Hippocampal formation (tissue), 2 donors: ENCODE results near the gene LRRC27.

Source experiments
- DNase-seq, 2 donors: peaks; one replicate each; lab custom pipeline; 2025; lab: John Stamatoyannopoulos, UW

Gene LRRC27

DNA sequence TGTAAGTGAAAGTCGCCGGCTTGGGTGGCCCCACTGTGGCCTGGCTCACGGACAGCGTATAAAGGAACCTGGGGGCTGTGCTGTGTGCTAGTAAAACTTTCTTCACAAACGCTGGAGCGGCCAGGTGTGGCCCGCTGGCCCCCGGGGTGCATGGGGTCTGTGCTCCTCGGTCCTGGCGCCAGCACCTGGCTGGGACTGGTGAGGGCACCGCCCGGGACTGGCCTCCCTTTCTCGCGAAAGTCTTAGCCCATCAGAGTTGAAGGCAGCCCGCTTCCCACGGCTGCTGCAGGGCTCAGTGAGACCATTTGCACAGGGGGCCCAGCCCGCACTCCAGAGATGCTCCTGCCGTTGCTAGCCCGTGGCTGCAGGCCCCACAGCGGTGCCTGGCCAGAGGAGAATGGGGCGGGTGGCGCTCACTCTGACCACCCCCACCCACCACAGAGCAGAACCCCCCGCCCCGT lies 70.8 kb downstream of the LRRC27 start:
- no peak for DNase-seq

DNA sequence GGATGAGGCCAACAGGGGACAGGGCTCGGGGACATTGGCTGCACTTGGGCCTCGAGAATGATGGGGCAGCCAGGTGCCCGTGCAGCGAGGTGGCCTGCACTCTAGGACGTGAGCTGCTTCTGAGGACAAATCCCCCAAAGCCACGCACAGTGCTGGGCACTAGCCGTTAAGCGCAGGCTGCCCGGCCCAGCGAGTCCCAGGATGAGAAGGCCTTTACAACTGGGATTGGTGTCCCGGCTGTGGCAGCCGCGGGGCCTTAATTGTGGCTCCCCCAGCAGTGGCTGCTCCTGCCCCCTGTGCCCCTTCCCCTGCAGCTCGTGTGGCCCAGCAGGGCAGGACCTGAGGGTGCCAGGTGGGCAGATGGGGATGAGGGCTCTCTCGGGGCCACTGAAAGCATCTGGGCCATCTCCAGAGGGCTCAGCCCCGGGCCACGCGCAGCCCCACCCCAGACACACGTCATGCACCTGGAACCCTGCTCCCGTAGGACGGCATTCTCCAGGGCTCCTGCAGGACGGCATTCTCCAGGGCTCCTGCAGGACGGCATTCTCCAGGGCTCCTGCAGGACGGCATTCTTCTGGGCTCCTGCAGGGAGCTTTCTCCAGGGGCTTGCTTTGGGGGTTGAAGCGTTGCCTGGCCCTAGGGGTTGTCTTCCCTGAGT lies 71.6 kb downstream of the LRRC27 start:
- no peak for DNase-seq

DNA sequence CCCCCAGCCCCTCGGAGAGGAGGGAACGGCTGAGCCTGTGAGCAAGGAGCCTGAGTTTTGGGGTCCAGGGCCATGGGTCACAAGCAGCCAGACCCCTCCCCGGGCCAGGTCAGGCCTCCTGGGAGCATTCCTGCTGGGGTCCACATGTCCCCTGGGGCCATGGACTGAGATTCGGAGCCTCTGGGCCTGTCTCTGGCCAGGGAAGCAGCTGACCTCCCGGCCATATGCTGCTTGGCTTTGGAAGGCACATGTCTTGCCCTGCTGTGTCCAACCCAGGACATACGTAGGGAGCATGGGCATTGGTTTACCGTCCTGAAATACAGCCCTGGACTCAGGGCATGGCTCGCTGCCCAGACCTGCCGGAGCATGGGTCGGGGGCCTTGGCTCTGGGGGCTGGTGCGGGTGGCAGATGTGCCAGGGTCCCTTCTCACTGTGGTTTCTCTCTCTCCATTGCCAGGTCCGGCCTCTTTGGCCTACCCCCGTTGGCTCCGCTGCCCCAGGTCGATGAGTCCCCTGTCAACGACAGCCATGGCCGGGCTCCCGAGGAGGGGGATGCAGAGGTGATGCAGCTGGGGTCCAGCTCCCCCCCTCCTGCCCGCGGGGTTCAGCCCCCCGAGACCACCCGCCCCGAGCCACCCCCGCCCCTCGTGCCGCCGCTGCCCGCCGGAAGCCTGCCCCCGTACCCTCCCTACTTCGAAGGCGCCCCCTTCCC lies 72.3 kb downstream of the LRRC27 start:
- no peak for DNase-seq

DNA sequence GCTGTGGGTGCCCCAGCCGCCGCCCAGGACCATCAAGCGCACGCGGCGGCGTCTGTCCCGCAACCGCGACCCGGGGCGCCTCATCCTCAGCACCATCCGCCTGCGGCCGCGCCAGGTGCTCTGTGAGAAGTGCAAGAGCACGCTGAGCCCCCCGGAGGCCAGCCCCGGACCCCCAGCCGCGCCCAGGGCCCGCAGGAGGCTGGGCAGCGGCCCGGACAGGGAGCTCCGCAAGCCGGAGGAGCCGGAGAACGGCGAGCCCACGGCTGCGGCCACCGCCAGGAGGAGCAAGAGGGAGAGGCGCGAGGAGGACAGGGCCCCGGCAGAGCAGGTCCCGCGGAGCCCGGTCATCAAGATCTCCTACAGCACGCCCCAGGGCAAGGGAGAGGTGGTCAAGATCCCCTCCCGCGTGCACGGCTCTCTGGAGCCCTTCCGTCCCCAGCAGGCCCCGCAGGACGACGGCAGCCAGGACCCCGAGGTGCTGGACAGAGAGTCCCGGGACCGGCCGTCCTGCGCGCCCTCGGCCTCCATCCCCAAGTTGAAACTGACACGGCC lies 73.0 kb downstream of the LRRC27 start:
- no peak for DNase-seq

DNA sequence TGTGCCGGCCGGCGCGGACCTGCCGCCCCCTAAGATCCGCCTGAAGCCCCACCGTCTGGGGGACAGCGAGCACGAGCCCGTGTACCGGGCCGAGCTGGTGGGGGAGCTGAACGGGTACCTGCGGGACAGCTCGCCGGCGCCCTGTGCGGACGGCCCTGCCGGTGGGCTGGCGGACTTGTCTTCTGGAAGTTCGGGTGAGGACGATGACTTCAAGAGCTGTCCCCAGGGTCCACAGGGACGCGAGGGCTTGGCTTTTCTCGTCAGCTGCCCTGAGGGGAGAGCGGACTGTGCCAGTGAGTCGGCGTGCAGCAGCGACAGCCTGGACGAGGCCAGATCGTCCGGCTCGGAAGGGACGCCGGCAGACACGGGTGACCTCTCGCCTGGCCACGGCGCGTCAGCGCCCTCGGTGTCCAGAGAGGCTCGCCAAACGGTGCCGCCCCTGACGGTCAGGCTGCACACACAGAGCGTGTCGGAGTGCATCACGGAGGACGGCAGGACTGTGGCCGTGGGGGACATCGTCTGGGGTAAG lies 73.5 kb downstream of the LRRC27 start:
- DNase-seq, result no peak

DNA sequence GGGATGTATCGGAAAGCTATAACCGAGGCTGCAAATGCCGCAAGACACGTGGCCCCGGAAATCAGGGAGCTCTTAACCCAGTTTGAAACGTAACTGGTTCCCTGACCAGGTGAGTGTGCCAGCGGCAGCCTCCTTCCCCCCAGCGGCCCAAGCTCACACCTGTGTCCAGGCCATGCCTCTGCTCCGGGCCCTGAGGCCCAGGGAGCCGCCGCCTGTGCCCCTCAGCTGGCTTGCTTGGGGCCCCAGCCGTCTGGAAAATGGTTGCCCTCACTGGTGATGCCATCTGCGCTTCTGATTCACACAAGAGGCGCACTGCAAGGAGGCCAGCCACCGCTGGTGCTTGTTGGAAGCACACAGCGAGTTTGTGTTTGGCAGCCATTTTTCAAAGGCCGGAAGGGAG lies 74.2 kb downstream of the LRRC27 start:
- DNase-seq, result no peak

DNA sequence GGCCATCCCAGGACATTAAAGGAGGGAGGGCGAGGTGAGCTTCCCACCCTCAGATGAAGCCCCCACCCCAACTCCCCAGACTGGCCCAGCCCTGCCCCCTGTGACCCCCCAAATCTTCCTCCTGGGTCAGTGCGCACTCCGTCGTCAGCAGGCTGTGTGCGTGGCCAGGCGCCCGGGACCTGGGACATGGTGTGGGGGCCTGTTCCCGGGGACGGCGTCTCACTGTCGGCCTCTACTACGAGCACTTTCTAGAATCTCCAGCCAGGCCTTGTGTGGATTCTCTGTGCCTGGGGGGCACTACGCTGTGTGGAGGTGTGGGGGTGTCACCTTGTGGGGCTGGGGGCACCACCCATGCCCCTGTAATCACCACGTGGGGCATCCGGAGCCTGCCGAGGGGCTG lies 74.8 kb downstream of the LRRC27 start:
- no peak for DNase-seq

- DNase-seq, result no peak
These were observed 75.3 kb downstream of the LRRC27 start for GRCh38 chr10:132407243-132407746.

DNA sequence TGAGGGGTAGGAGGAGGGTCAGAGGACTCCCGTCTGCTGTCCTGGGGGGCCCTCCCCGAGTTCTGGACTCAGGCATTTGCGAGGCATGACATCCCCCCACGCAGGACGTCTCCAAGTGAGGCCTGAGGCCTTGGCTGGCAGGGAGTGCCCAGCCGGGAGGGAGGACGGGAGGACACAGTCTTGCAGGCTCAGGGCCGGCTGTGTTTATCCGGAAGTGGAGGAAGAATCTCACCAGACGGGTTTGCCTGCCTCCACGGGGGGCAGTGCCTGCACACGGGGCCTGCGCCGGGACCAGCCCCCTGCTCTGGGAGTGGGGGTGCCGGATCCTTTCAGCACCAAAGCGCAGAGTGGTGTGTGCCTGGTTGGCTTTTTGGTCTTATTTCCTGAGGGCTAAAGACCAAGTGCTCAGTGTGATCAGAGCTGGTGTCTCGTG lies 75.9 kb downstream of the LRRC27 start:
- no peak for DNase-seq

- DNase-seq, result no peak
These were observed 76.4 kb downstream of the LRRC27 start for GRCh38 chr10:132408367-132408781.

DNA sequence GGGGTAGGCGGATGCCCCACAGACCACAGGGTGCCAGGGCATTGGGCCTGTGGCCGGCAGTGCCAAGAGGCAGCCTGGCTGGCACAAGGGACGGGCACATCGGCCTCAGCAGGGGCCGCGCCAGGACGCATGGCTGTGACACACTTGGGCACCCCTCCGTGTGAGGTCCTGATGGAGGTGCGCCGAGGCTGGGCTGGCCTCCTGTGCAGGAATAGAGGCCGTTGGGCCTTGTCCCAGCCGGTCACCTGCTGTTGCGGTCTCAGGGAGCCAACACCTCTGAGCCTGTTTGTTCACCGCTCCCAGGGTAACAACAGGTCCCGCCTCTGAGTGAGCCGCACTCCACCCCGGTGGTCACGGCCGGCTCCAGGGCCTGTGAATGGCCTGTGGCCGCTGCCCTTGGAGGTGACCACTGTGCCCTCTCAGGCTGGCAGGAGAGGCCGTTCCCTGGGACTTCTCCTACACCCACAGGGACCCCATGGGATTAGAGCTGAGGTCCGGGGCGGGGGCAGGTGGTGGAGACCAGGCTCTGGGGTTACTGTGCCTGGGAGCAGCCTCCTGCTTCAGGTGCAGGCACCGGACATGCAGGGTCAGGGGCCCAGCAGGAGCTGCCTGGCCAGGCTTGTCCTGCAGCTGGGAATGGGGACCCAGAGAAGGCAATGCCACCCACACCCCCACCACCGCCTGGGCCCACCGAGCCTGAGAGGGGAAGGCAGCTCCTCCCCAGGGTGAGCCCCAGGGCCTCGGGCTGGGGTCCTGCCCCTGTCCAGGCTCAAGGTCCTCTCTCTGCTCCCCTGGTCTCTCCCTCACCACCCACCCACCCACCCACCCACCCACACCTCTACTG lies 77.1 kb downstream of the LRRC27 start:
- no peak for DNase-seq

DNA sequence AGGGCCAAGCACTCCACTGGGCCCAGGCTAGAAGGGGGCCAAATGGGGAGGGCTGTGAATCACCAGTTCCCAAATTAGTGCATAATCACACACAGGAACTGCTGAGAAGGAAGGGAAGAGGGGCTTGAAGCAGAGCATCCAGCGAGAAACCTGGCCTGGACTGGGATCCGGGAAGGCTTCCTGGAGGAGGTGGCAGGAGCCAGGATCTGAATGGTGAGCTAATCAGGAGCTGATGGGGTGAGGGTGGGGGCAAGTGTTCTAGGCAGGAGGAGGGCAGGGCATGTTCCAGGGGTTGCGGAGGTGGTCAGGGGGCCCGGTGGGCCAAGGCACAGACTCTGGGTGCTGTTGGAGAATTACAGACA lies 77.7 kb downstream of the LRRC27 start:
- DNase-seq, result no peak

DNA sequence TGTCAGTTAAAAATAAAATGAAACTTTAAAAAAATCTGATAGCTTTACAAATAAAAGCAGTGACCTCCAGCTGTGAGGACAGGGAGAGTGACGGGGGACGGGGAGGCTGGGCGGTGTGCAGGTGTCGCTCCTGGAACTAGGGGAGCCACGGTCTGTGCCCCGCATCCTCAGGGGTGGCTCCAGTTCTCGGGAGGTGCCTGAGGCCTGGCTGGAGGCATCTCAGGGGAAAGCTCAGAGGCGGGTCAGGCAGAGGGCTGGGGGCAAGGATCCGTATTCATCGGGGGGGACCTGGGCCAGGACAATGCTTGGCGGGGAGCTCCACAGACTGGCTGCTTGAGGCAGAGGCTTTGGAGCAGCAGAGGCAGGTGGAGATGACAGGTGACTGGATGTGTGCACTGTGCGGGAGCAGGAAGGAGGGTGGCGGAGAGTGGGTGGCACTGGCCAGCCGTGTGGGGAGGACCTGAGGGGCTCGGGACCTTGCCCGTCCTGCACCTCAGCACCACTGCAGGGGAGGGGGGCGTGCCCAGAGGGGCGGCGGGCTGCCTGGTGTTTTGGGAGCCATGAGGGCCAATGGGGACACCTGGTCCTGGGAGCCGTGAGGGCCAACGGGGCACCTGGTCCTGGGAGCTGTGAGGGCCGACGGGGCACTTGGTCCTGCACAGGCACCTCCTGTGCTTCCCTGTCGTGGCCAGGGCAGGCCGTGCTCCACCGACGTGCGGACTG lies 78.2 kb downstream of the LRRC27 start:
- no peak for DNase-seq

DNA sequence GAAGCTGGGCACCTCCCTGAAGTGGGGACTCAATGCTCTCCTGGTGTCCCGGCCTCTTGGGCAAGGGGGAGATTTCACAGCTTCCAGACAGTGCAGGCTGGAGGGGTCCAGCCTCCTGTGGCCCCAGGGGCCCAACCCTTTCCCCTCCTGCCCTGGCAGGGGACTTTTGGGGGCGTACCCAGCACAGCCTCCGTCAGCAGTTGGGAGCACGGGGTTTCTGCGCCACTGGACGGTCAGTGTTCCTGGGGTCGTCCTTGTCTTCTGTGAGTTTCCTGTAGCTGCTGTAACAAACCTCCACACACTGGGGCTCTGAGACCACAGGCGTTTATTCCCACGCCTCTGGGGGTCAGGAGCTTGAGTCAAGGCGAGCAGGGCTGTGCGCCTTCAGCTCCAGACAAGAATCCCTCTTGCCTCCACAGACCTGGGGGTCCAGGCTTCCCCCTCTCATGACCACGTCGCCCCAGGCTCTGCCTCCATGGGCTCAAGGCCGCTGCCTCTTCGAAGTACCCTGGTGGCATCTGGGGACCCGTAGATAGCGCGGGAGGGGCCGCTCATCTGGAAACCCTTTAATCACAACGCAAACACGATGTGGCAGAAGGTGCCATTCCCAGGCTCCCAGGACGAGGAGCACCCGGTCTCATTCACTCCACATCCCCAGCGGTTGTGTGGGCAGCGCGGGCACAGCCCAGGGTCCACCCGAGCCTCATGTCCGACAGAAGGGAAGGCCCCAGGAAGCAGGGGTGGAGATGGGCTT lies 79.0 kb downstream of the LRRC27 start:
- no peak for DNase-seq

- DNase-seq, result no peak
These were observed 79.7 kb downstream of the LRRC27 start for GRCh38 chr10:132411561-132412253.

DNA sequence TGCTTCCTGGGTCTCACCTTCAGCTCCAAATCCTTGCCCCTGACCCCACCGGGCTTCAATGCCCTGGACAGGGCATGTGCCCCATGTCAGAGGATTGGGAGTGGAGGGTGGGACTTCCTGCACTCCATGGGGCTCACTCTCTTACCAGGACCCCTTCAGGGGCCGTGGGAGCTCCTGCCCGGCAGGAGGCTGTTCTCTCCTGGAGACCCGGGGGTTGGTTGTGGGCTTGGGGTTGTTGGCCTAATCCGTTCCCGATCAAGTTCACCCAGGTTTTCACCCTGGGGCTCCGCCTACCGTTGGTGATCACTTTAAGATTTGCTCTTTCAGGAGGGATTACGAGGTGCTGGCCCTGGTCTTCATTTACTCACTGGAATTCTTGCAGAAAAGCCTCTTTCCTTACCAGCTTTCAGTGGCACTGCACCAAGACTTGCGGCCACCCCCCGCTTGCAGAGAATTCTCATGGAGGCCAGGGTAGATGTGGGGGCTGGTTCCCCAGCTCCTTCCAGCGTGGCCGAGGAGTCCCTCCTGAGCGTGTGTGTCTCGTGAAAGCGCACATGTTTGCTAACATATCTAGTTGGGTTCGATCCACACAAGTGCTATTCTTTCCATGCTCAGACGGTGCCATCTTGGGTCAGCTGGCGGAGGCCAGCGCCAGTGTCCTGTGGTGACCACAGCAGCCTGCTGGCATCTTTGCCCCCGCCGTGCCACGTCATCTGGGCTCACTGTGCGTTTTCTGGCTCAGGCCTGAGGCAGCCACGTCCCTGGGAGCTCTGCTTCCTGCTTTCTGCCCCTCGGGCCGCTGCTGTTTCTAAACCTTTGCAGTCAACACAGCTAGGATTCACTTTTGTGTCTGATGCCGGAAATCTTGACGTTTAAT lies 80.6 kb downstream of the LRRC27 start:
- no peak for DNase-seq

- DNase-seq, result no peak
These were observed 81.5 kb downstream of the LRRC27 start for GRCh38 chr10:132413226-132414205.
